Left cardiac atrium (tissue), 4 donors: ENCODE data around the gene TNFAIP8L1. TPM values are rescaled to one million over a fixed set of nuclear protein-coding genes. Genes with fewer than 3 reads are reported as not detected.
"Not testable (repeated sequence)": the region's sequence is repeated elsewhere in the genome, so short reads cannot be mapped to it uniquely, and the experiment has no call there.

Source experiments
- ATAC-seq, 2 donors: fragments of 200-7000 bp; cut with Tn5 transposase; one replicate each; pipeline ENCODE4 v1.9.1; 2020; ENCODE audit warnings: mild to moderate bottlenecking in 2 of 2, moderate library complexity in 2 of 2
- DNase-seq: peaks from one replicate; pipeline ENCODE4 v3.0.0-alpha.2; 2020
- intact Hi-C, 2 donors: fragments of 100-400 bp; cut with DNase I; formaldehyde crosslinking; loops; one replicate each; pipeline versions ENCODE4 v1.14.1 to v1.15.1; 2022 to 2023
- total RNA-seq, 2 donors: library from RNA; stranded (reverse); fragmentation: NEBNext Ultra II Directional; extraction: Animal tissue kit (Norgen Biotek cat#: 25700); gene quantifications; one replicate each; pipeline ENCODE4 v1.2.1, GENCODE V29; 2021
- donor health status: DM: no; HTN: yes; CAD: no.
- donor health status: DM: no; HTN: yes; CAD: no; lungs with severe emphysema.
- donor health status: DM: yes; HTN: yes; CAD: no.
- donor health status: Dilated cardiomyopathy.

TNFAIP8L1 gene
- total RNA-seq, 2 donors from 2014 or later, result 3.4 to 6.7 TPM

GRCh38 chr19:4664642-4665041 is 25.3 kb downstream of the TNFAIP8L1 start:
- ATAC-seq, result no peak

DNA sequence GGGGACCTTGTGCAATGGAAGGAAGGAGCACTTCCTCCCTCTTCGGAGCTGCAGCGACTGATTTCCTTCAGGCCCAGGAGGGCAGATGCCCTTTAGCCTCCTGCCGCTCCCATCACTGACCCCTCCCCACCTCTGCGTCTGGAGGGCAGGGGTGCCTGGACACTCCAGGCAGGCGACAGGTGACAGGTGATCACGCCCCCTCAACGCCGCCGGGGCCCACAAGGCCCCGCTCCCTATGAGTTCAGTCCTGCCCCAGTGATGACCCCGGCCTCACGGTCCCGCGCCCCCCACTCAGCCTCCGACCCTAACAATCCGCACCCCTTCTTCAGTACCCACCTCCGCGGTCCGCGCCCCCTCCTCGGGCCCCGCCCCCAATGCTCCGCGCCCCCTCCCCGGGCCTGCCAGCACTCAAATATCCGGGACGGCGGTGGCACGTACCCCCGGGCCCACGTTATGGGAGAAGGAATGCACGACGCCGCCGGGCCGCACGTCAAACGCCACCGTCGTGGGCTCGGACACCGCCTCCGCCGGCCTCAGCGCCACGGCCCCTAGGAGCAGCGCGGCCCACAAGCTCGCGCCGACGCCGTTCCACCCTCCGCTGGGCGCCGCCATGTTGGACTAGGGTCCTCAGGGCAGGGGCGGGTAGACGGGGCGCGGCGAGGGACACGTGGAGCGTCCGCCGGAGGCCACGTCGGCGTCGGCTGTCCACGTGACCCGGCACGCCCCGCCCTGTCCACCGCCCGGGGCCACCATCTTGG is 30.6 kb downstream of the TNFAIP8L1 start, which contains the start of gene MYDGF:
TSS of gene MYDGF (minus strand) at position 620 of the 758 bp plus-strand sequence. CDS start at position 612, 8 bp downstream.
- peak; percentile 99 to 100 for ATAC-seq
- peak; percentile 96 for DNase-seq
- intact Hi-C loops, result no loop called here

More at GRCh38 chr19:4664642-4665041, 25.3 kb downstream of the TNFAIP8L1 start:
- DNase-seq, result no peak
- intact Hi-C loops, result no loop called here

- intact Hi-C loops, result no loop called here
- ATAC-seq (no peak), DNase-seq (no peak)
These were observed 32.0 kb downstream of the TNFAIP8L1 start for GRCh38 chr19:4671185-4671851.

- intact Hi-C loops, result no loop called here
- no peak for ATAC-seq
- no peak for DNase-seq
These were observed 33.9 kb downstream of the TNFAIP8L1 start for GRCh38 chr19:4673216-4673615.

- no peak for DNase-seq
These were observed 34.4 kb downstream of the TNFAIP8L1 start for GRCh38 chr19:4673726-4674125.

DNA sequence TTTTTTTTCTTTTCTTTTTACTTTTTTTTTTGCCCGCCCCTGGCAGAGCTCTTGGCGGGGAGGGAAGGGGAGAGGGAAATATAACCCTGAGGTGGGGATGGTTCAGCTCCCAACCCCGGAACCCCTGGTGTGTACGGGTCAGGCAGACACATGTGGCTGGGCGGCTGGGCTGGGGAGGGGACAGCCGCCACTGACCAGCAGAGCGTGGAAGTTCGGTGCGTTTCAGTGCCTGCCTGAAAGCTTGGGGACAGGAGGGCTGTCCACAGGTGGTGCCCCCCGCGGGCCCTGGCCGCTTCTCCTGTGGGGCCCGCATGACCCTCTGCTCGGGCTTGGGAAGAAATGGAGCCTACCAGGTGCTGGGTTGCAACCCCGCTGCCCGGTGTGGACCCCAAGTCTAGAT is 36.0 kb downstream of the TNFAIP8L1 start:
- intact Hi-C loops, result no loop called here
- ATAC-seq (no peak), DNase-seq (no peak)

More at GRCh38 chr19:4673726-4674125, 34.4 kb downstream of the TNFAIP8L1 start:
- intact Hi-C loops, result no loop called here
- no peak for ATAC-seq

- ATAC-seq (peak; percentile 18 to 68), DNase-seq (peak; percentile 46)
- intact Hi-C loops, result no loop called here
These were observed 37.8 kb downstream of the TNFAIP8L1 start for GRCh38 chr19:4676955-4677731.

GRCh38 chr19:4678881-4679790 is 39.8 kb downstream of the TNFAIP8L1 start:
- DNase-seq, result peak; percentile 48
- intact Hi-C loops, result no loop called here
- peak; percentile 7 to 43 for ATAC-seq

DNA sequence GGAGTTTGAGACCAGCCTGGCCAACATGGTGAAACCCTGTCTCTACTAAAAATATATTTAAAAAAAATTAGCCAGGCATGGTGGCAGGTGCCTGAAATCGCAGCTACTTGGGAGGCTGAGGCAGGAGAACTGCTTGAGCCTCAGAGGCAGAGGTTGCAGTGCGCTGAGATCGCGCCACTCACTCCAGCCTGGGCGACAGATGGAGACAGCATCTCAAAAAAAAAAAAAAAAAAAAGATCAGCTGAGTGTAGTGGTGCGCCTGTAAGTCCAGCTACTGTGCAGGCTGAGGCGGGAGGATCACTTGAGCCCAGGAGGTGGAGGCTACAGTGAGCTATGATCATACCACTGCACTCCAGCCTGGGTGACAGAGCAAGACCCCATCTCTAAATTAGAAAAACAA is 40.7 kb downstream of the TNFAIP8L1 start:
- ATAC-seq, intact Hi-C loops: not testable (repeated sequence)

DNA sequence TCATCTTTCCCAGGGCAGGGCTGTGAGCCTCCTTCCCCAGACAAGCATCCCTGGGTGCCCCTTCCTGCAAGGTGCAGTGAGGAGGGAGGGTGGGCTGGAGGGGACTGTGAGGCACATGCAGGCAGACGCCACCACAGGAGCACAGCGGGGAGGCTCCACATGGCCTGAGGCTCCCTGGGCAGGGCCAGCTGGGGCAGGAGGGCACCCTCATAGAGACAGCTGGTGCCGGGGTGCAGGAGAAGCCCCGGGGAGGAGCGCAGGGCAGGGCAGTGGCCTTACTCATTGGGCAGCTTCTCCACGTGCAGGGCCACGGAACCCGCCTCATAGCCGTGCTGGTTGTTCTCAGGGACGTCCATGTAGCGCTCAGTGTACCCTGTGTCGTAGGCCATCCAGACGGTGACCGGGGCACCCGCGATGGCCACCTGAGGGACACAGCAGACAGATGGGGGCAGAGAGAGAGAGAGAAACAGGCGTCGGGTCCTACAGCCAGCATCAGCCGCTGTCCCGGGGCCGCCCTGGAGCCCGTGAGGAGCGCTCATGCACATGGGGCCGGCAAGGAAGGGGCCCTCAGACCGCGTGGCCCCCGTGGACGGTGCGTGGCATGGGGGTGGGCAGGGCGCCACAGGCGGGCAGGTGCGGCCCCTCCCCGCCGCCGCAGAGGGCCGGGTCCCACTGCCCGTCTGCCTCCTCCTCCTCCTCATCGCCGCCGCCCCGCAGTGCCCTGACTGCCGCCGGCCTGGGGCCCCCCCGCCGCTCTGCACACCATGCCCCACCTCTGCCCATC is 43.3 kb downstream of the TNFAIP8L1 start:
- DNase-seq (no peak), ATAC-seq (no peak)
- intact Hi-C loops, result no loop called here

More for the DNA sequence above, 40.7 kb downstream of the TNFAIP8L1 start:
- not testable (repeated sequence) for DNase-seq

DNA sequence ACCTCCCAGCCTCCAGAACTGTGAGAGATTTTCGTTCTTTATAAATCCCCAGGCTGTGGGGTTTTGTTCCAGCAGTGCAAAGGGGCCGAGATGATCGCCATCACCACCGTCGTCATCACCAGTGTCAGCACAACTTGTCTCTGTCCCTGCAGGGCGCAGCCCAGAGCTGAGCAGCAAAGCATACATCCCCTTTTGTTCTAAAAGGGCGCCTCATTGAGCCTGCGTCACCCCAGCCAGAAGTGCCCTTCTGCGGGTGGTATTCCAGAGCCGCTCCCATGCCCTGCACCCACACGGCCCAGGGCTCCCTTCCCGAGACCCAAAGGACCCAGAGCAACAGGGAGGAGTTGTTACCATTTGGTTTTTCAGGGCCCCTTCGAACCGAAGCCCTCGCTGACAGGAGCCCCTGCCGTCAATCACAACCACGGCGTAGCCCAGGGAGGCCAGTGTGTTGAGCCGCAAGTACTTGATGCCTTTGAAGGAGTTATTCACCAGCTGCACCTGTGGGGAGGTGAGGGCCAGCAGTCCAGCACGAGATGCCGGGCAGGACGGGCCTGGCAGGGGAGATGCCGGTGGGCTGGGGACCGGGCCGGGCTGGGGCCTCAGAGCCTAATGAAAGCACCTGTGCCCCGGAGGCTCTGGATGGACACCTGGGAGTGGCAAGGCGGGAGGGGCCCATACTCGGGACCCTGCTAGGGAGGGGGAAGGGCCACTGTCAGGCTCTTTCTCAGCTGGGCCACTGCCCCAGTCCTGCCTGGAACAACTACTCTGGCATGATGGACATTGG is 45.2 kb downstream of the TNFAIP8L1 start:
- no peak for DNase-seq
- no peak for ATAC-seq
- intact Hi-C loops, result no loop called here

DNA sequence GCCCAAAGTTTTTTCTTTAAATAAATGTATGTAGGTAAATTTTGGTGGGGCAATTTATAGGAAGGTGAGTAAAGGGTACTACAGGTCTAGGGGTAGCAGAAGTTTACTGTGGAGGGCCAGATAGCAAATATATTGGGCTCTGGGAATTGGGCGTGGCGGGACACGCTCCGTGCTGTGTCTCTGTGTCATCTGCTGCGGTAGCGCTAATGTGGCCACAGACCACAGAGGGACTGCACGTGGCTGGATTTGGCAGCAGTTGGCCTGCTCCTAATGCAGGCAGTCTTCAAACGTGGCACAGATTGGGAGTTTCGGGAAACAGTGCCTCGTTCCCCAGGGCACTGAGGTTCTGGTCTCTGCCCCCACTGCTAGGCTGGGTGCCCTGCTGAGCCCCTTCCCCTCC is 47.4 kb downstream of the TNFAIP8L1 start:
- no peak for ATAC-seq
- intact Hi-C loops, result no loop called here
- no peak for DNase-seq

- ATAC-seq (peak in 1 of 2 donors; percentile 15), DNase-seq (no peak)
- intact Hi-C loops, result no loop called here
These were observed 48.1 kb downstream of the TNFAIP8L1 start for GRCh38 chr19:4687396-4687795.

DNA sequence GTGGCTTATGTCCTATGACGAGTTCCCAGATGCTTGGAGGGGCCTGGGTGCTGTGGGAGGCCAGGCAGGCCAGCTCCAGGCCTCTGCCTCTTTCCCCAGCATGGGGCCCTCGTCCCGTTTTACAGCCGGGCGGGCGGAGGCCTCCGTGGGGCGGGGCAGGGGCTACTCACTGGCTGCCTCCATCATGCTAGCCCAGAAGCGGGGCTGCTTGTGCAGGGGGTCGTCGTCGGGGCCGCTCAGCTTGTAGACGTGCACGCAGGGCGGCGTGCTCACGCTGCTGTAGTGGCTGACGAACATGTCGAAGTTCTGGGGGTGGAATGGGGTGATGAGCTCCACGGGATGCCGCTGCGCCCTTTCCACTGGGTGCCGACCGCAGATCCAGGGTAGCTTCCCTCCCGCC is 49.3 kb downstream of the TNFAIP8L1 start:
- no peak for DNase-seq
- no peak for ATAC-seq
- intact Hi-C loops, result no loop called here

DNA sequence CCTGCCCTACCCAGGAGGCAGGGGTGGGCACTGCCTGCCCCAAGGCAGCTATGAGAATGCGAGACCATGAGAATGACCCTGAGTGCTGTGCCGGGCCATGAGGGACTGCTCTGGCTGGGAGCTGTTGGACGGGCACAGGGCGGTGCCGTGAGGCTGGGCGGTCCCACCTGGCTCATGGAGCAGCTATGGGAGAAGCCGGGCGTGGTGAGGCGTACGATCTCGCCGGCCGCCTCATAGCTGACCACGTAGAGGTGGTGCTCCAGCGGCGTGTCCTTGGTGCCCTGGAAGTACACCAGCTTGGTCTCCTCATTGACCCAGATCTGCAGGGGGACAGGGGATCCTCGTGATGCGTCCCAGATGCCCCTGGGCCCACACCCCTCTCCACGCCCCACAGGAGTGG is 50.1 kb downstream of the TNFAIP8L1 start:
- no peak for ATAC-seq
- intact Hi-C loops, result no loop called here
- no peak for DNase-seq

GRCh38 chr19:4690361-4690760 is 51.0 kb downstream of the TNFAIP8L1 start:
- intact Hi-C loops, result no loop called here
- ATAC-seq (no peak), DNase-seq (no peak)

- no peak for DNase-seq
- ATAC-seq, result no peak
- intact Hi-C loops, result no loop called here
These were observed 52.1 kb downstream of the TNFAIP8L1 start for GRCh38 chr19:4691373-4691772.
